ENCODE measurements around the gene IRF2BPL.

DNA sequence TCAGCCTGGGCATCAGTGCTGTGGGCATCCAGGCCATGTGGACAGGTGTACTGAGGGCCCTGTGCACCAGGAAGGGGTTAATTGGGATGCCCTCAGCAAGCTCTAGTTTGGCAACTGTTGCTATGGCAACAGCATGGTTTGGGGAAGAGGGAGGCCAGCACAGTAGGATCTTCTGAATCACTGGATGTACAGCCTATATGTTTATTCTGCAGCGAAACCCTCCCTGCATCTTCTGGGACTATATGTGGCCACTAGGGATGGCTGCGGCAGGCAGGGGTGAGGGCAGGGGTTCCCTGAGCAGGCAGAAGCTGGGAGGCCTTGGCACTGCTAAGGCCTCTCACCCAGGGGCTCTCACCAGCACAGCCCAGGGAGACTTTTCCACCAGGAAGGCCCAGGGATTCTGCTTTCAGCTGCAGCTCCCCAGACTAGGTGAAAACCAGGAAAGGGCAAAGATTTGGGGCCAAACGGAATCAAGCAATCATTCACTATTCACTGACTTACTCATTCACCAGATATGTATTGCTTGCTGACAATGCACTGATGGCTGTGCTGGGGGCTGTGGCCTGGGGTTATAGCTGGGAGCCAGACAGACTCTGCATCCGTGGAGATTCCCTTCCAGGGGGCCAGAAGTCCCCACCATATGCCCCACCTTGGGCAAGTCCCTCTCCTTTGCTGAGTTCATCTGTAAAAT, 42.8 kb downstream of the IRF2BPL start:
- no peak for TF ChIP-seq CTCF (conservative IDR thresholded peaks at IDR 0.05; ENCODE audit: low read depth, low read length)
- no peak for TF ChIP-seq EZH2 (IDR thresholded peaks at IDR 0.05; ENCODE audit: borderline replicate concordance, low read depth, low read length, poor library complexity, severe bottlenecking)

Data from A673 (cell line).